ENCODE data around the gene FOXO4. TPM values are rescaled to one million over a fixed set of nuclear protein-coding genes. Genes with fewer than 3 reads are reported as not detected.

The FOXO4 gene
- total and polyA plus RNA-seq, 4 donors = 0.50 to 38.2 (median 4.0) TPM

- TF ChIP-seq CTCF (IDR thresholded peaks at IDR 0.05; ENCODE audit: low read depth, low read length, missing input control) (no peak), FOXA1 (IDR thresholded peaks at IDR 0.05) (no peak), SP1 (IDR thresholded peaks at IDR 0.05) (no peak), YY1 (IDR thresholded peaks at IDR 0.05) (no peak), RAD21 (IDR thresholded peaks at IDR 0.05) (no peak)
These were observed 13.4 kb downstream of the FOXO4 start (continued) for GRCh38 chrX:71109051-71109450.

GRCh38 chrX:71111141-71111843 is 15.6 kb downstream of the FOXO4 start, which contains the start of gene IL2RG:
TSS of gene IL2RG (minus strand) at chrX:71111577. CDS start at chrX:71111539, 38 bp downstream.
- Histone ChIP-seq H3K9me3 (ENCODE audit: control insufficient read depth in 4 of 4, low read length in 3 of 4) (no peaks in the 10 kb centered on the region), H3K4me1 (ENCODE audit: control insufficient read depth in 4 of 4, insufficient read depth in 4 of 4, low read length in 3 of 4) (no peaks in the 10 kb centered on the region), H3K9ac (ENCODE audit: low read depth in 1 of 2, low read length in 2 of 2) (peak within 1 kb of the TSS in 1 of 2 donors; percentile 59), H3K27ac (ENCODE audit: low read depth in 1 of 2, low read length in 2 of 2) (peak within 1 kb of the TSS in 1 of 2 donors; percentile 42), H3K4me3 (ENCODE audit: low read depth in 1 of 3, low read length in 3 of 3) (no peak within 1 kb of the TSS), H3K36me3 (ENCODE audit: control insufficient read depth in 4 of 4, insufficient read depth in 3 of 4, low read depth in 1 of 4, low read length in 3 of 4) (no peaks in the 10 kb centered on the region), H3K27me3 (ENCODE audit: control insufficient read depth in 4 of 4, insufficient read depth in 4 of 4, low read length in 3 of 4) (no peaks in the 10 kb centered on the region)
- no peak for DNase-seq (ENCODE audit: low spot score)
- TF ChIP-seq, protein P1, sequence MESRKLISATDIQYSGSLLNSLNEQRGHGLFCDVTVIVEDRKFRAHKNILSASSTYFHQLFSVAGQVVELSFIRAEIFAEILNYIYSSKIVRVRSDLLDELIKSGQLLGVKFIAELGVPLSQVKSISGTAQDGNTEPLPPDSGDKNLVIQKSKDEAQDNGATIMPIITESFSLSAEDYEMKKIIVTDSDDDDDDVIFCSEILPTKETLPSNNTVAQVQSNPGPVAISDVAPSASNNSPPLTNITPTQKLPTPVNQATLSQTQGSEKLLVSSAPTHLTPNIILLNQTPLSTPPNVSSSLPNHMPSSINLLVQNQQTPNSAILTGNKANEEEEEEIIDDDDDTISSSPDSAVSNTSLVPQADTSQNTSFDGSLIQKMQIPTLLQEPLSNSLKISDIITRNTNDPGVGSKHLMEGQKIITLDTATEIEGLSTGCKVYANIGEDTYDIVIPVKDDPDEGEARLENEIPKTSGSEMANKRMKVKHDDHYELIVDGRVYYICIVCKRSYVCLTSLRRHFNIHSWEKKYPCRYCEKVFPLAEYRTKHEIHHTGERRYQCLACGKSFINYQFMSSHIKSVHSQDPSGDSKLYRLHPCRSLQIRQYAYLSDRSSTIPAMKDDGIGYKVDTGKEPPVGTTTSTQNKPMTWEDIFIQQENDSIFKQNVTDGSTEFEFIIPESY (IDR thresholded peaks at IDR 0.05) = no peak
- TF ChIP-seq REST (IDR thresholded peaks at IDR 0.05) (no peak), TAF1 (conservative IDR thresholded peaks at IDR 0.05) (no peak)
- 70% methylated on average over 8 of the region's 8 CpGs for WGBS

DNA sequence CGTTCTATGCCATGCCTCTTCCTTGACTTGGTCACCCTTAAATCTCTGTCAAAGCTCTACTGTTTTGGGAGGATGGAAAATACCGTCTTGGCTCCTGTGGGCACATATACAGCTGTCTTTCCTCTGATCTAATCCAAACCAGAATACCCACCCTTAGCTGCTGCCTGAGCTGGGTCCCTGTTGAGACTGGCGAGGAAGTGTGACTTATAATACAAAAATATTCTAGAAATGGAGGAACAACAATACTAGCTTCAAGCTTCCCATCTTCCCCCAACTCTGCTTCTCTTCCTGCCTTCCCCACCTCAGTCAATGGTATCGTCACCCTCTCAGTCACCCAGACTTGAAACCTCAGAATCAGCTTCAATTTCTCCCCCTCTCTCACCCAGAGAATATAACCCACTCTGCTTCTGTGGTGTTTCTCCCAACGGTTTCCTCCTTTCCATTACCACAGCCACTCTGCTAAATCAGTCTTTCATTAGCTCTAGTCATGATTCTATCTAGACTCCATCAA is 16.3 kb downstream of the FOXO4 start:
- H3K9me3 ChIP-seq (ENCODE audit: control insufficient read depth in 4 of 4, low read length in 3 of 4) = no peaks in the 10 kb centered on the region
- DNase-seq (ENCODE audit: low spot score) = no peak
- TF ChIP-seq, protein P2, sequence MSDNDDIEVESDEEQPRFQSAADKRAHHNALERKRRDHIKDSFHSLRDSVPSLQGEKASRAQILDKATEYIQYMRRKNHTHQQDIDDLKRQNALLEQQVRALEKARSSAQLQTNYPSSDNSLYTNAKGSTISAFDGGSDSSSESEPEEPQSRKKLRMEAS (IDR thresholded peaks at IDR 0.05) = no peak
- TF ChIP-seq JUND (IDR thresholded peaks at IDR 0.05) (no peak), ATF3 (IDR thresholded peaks at IDR 0.05) (no peak)
- 66% methylated on average over 5 of the region's 5 CpGs for WGBS
- H3K9ac ChIP-seq (ENCODE audit: low read depth in 1 of 2, low read length in 2 of 2) = peak overlapping the region in 1 of 2 donors; percentile 59
- H3K4me1 ChIP-seq (ENCODE audit: control insufficient read depth in 4 of 4, insufficient read depth in 4 of 4, low read length in 3 of 4) = no peaks in the 10 kb centered on the region
- no peaks in the 10 kb centered on the region for H3K27me3 ChIP-seq (ENCODE audit: control insufficient read depth in 4 of 4, insufficient read depth in 4 of 4, low read length in 3 of 4)
- H3K36me3 ChIP-seq (ENCODE audit: control insufficient read depth in 4 of 4, insufficient read depth in 3 of 4, low read depth in 1 of 4, low read length in 3 of 4) = no peaks in the 10 kb centered on the region
- peak overlapping the region in 1 of 2 donors; percentile 42 for H3K27ac ChIP-seq (ENCODE audit: low read depth in 1 of 2, low read length in 2 of 2)
- no peak overlapping the region for H3K4me3 ChIP-seq (ENCODE audit: low read depth in 1 of 3, low read length in 3 of 3)
